GM21367 (cell line): ENCODE data around the gene ITPKA.
A peak's percentile ranks its signal among the peaks of the same experiment; 100 is the strongest.
"Not testable (repeated sequence)": the region's sequence is repeated elsewhere in the genome, so short reads cannot be mapped to it uniquely, and the experiment has no call there.

Experiments used
- ATAC-seq: cut with Tn5 transposase; IDR thresholded peaks from one replicate; pipeline ENCODE4 v1.9.1; 2021; ENCODE audit not compliant: unreplicated experiment

Gene ITPKA

GRCh38 chr15:41493205-41493901, at the start of gene ITPKA:
ITPKA (plus strand) TSS chr15:41493874; CDS start chr15:41493928, 54 bp downstream.
- ATAC-seq, result peak; percentile 59

DNA sequence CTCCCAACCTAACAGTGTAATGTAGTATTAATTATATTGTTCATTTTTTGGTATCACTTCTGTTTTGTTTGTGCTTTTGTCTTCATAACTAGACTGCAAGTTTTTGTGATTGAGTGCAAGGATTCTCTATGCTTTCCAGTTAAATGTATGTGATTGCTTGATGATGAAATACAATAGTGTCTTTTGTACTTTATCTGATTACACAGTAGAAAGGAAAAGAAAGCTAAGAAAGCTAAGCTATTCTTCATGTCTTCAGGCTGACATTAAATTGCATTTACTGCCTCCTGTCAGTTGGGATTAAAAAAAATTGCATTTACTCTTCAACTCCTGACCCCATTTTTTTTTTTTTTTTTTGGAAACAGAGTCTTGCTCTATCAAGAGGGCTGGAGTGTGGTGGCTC, 48.3 kb upstream of the ITPKA start:
- ATAC-seq, result no peak

GRCh38 chr15:41462084-41462795, 31.4 kb upstream of the ITPKA start:
- ATAC-seq, result no peak

- ATAC-seq, result no peak
Observed at GRCh38 chr15:41464889-41465580, 28.6 kb upstream of the ITPKA start.

DNA sequence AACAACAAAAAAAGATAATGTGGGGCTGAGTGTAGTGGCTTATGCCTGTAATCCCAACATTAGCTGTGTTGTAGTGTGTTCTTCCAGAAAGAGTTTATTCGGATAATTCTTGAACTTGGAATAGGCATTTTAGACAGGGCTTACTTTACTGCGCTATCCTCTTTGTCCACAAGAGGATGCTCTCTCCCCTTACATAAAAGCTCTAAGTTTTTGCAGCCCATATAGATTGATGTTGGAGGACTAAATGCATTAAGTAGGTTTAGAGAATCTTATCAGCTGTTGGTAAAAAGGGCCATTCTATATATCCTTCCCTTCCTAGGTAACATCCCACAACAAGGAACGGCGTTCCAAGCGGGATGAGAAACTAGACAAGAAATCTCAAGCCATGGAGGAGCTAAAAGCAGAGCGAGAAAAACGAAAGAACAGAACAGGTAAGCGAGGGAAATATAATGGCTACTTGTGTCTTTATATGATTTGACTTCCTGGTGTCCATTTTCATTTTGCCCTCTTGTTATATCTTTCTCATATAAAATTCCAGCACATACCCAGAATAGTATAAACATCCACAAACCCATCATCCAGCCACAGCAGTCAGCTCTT, 27.8 kb upstream of the ITPKA start:
- ATAC-seq, result no peak

- no peak for ATAC-seq
Observed at GRCh38 chr15:41466711-41467110, 27.0 kb upstream of the ITPKA start.

GRCh38 chr15:41469644-41470043, 24.0 kb upstream of the ITPKA start:
- ATAC-seq, result not testable (repeated sequence)

- no peak for ATAC-seq
Observed at GRCh38 chr15:41473418-41473817, 20.3 kb upstream of the ITPKA start.

DNA sequence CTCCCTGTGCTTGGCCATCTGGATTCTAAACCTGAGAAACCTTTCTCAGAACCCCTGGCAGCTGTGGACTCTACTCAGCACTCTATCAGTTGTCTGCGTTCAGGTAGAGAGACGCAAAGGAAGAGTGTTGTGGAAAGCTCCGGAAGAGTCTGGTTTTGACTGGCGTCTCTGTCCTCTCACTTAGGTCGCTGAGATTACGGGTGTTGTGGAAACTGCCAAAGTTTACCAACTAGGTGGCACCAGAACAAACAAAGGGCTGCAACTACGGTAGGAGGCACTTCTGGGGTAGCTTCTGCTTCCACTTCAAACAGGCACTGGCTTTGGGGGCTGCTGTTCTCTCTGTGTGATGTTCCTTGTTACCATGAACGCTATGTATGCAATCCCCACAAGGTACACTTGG, 19.2 kb upstream of the ITPKA start:
- ATAC-seq, result no peak

DNA sequence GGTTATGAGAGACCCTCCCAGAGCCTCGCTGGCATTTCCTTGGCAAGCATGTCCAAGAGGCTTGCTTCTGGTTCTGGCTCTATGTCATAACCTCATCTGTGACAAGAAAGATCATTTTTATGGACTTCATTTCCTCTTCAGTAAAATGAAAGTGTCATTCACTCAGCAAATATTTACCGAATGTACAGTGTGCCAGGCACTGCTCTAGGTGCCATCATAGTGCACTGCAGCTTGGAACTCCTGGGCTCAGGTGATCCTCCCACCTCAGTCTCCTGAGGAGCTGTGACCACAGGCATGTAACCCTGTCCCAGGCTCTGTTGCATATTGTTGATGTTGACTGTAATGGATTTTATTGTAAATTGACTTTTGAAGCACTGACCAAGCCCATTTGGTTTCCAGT, 18.7 kb upstream of the ITPKA start:
- no peak for ATAC-seq

DNA sequence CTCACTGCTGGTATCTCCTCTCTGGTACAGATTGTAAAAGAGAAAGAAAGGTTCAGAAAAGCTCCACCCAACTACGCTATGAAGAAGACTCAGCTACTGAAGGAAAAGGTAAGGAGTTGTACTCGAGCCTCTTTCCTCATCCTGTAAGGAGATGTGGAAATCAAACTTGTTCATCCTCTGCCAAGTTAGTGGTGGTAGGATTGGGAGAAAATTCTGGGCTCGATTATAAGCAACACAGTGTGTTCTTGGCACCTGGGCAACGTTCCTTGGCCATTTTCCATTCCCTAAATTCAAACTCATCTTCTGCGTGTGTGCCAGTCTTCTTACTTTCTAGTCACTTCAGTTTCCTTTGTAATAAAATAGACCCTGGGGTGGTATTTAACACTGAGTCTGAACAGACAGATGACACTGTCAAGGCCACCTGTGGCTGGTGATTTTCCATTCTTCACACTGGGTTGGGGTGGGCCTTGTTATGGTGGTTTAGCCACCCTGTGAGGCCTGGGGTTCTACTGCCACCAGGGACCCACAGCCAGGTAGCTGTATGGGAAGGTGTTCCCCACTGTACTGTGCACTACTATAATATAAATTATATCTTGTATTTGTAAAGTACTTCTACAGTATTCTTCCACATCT, 17.1 kb upstream of the ITPKA start:
- no peak for ATAC-seq

DNA sequence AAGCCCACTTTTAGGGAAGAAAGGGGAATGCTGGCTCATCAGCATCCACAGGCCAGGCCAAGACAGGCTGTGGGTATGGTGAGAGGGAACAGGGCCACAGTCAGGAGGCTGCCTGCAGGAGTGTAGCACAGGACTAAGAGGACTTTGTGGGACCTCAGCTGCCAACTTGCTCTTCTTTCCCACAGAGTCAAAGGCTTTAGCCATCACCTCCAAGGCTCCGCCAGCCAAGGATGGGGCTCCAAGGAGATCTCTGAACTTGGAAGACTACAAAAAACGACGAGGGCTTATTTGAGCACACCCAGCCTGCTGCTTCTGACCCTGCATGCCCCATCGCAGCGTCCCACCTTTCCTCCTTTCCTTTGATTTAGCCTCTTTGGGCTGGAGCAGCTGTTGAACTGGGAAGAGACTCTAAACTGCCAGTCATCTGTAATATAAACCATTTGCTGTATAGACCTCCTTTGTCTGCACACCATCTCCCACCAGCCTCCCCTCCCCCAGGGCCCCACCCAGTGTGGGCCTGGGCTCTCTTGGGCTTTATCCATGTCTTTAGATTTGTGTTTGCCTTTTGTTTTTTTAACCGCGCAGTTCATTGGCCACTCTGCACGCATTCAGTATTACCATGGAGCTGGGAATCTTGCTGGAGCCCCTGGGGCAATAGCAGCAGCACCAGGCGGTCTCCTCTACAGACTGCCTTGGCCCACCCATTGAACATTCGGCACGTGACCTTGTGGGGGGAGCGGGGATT, 13.1 kb upstream of the ITPKA start:
- no peak for ATAC-seq

- ATAC-seq, result no peak
Observed at GRCh38 chr15:41482110-41482877, 11.4 kb upstream of the ITPKA start.

DNA sequence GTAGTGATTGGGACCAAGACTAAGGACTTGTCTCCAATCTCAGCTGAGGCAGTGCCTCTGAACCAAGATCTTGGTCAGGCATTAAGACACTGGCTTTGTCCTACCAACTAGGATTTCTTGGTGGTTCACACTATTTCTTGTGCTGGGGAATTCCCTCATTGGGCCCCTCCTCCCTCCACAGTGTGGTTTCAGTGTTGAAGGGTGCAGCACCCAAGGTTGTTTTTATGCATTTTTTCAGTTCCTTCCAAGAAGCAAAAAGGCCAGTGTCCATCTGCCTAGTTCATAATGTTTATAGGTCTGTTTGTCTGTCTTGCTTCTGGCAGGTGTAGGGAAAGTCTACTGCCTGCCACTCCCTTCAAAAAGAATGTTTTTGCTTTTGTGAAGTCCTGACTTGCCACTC, 10.6 kb upstream of the ITPKA start:
- peak; percentile 60 for ATAC-seq

DNA sequence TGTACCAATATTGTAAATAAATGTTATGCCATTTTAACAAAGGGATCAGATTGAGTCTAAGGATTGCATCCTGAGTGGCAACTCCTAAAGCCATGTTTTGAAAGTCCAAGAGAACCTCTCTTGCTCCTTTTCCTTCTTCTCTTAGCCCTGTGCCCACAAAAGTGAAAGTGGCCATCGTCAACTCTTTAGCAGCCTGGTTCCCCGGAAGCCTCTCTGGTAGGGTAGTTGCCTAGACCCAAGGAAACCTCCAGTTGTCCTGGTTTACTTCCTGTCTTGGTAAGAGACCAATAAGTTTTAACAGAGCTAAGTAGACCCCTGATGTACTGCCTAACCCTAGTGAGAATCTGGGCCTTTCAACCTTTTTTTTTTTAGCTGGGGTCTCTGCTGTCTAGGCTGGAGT, 10.2 kb upstream of the ITPKA start:
- ATAC-seq, result no peak

DNA sequence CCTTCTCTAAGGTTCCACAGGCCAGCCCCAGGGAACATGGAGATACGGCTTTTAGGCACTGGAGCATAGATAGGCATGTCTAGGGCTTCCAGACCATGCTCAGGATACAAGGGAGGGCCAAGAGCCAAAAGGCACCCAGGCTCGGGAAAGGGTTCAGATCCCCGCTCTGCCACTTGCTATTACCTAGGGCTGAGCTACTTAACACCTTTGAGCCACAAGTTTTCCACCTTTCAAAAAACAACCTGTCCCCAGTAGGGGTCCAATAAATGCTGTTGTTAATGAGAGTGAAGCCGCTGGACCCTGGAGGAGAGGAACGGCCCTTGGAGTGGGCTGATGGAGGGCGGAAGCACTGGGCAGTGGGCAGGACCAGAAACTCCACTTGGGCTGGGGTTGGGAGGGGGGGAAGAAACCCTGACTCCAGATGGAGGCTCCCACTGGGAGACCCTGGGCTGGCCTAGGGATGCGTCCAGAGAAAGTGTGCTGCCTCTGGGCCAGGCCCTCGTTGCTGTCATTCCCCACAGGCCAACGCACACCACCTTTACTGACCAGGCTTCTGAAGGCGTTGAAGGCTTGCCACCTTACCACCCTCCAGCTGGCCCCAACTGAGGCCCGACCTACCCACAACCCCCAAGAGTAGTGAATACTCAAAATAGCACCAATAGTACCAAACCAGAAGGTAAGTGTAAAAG, 8.6 kb upstream of the ITPKA start:
- no peak for ATAC-seq

- no peak for ATAC-seq
Observed at GRCh38 chr15:41486286-41486685, 7.4 kb upstream of the ITPKA start.

- no peak for ATAC-seq
Observed at GRCh38 chr15:41487381-41487780, 6.3 kb upstream of the ITPKA start.

- no peak for ATAC-seq
Observed at GRCh38 chr15:41487802-41488201, 5.9 kb upstream of the ITPKA start.
